CD4-positive, alpha-beta T cell (primary cell): Measurements from ENCODE around the gene TNS1. TPM values are rescaled to one million over a fixed set of nuclear protein-coding genes. Genes with fewer than 3 reads are reported as not detected.

Experiments used
- ATAC-seq: fragments of 200-7000 bp; cut with Tn5 transposase; one replicate; pipeline ENCODE4 v1.10.0; 2022; ENCODE audit warnings: mild to moderate bottlenecking; ENCODE audit not compliant: poor library complexity
- CTCF ChIA-PET: fragments of 350-600 bp; sonication (Branson Sonifier 250); formaldehyde crosslinking; loops from one replicate; lab custom pipeline; 2021; ENCODE audit warnings: antibody characterized with exemption, inconsistent platforms; lab: Charles Lee
- POLR2A ChIA-PET: fragments of 350-600 bp; sonication (Branson Sonifier 250); formaldehyde crosslinking; loops from one replicate; lab custom pipeline; 2021; ENCODE audit warnings: antibody characterized with exemption, inconsistent platforms; lab: Charles Lee
- DNase-seq, 14 experiments: peaks; one replicate each; pipeline ENCODE4 v3.0.0-alpha.2; 2013 to 2020; ENCODE audit warnings: mixed read lengths in 2 of 14
- H3K27ac ChIP-seq, 2 donors: one replicate each; pipeline versions ENCODE4 v1.5.1 to v1.7.0; 2013; ENCODE audit warnings: low read length in 2 of 2, low read depth in 1 of 2, mild to moderate bottlenecking in 1 of 2
- H3K27me3 ChIP-seq, 2 experiments: 1 replicate in 1 of 2; 2 replicates in 1 of 2; pipeline versions ENCODE4 v1.6.1 to v1.7.0; 2013; ENCODE audit warnings: low read length in 2 of 2, control low read depth in 1 of 2, mild to moderate bottlenecking in 1 of 2, moderate library complexity in 1 of 2; ENCODE audit not compliant: insufficient read depth in 2 of 2, control insufficient read depth in 1 of 2
- H3K36me3 ChIP-seq: one replicate; pipeline ENCODE4 v1.6.1; 2013; ENCODE audit warnings: low read length, control low read depth; ENCODE audit not compliant: insufficient read depth
- H3K4me1 ChIP-seq: one replicate; pipeline ENCODE4 v1.6.1; 2013; ENCODE audit warnings: low read length, control low read depth; ENCODE audit not compliant: insufficient read depth
- H3K4me3 ChIP-seq: one replicate; pipeline ENCODE4 v1.5.1; 2013; ENCODE audit warnings: mild to moderate bottlenecking, low read length, moderate library complexity
- H3K9me3 ChIP-seq, 2 experiments: 1 replicate in 1 of 2; 2 replicates in 1 of 2; pipeline versions ENCODE4 v1.6.1 to v1.7.0; 2013; ENCODE audit warnings: low read length in 2 of 2, mild to moderate bottlenecking in 2 of 2, control low read depth in 1 of 2, moderate library complexity in 1 of 2; ENCODE audit not compliant: control insufficient read depth in 1 of 2, insufficient read depth in 1 of 2
- H3K27ac Mint-ChIP-seq: one replicate; pipeline ENCODE4 v1.8.0; 2020; ENCODE audit warnings: mixed read lengths
- H3K27me3 Mint-ChIP-seq: one replicate; pipeline ENCODE4 v1.8.0; 2021; ENCODE audit warnings: mixed read lengths
- H3K36me3 Mint-ChIP-seq: one replicate; pipeline ENCODE4 v1.8.0; 2021; ENCODE audit warnings: low read depth, mixed read lengths
- H3K4me1 Mint-ChIP-seq: one replicate; pipeline ENCODE4 v1.8.0; 2021; ENCODE audit warnings: low read depth, mixed read lengths
- H3K4me3 Mint-ChIP-seq: one replicate; pipeline ENCODE4 v1.8.0; 2020; ENCODE audit warnings: mild to moderate bottlenecking, mixed read lengths
- H3K9me3 Mint-ChIP-seq: one replicate; pipeline ENCODE4 v1.8.0; 2020; ENCODE audit warnings: mixed read lengths
- CTCF ChIP-seq: fragments of 200-600 bp; IDR thresholded peaks from one replicate; pipeline ENCODE4 v1.8.0; 2022; ENCODE audit warnings: antibody characterized with exemption, mild to moderate bottlenecking
- intact Hi-C, 2 experiments: fragments of 100-400 bp; cut with DNase I in 1 of 2; cut with micrococcal nuclease in 1 of 2; formaldehyde crosslinking; loops; one replicate each; pipeline versions ENCODE4 v1.15.1 to v1.9.0; 2023 to 2025; cut with DNase I, micrococcal nuclease
- total RNA-seq, 174 experiments: library from RNA in 2 of 174; stranded (reverse) in 2 of 174; gene quantifications; one replicate each; pipeline ENCODE4 v1.2.3 and lab custom pipeline; 2021 to 2026

Gene TNS1
- total RNA-seq, 2 experiments from 2014 or later: 0.25 to 0.34 TPM

DNA sequence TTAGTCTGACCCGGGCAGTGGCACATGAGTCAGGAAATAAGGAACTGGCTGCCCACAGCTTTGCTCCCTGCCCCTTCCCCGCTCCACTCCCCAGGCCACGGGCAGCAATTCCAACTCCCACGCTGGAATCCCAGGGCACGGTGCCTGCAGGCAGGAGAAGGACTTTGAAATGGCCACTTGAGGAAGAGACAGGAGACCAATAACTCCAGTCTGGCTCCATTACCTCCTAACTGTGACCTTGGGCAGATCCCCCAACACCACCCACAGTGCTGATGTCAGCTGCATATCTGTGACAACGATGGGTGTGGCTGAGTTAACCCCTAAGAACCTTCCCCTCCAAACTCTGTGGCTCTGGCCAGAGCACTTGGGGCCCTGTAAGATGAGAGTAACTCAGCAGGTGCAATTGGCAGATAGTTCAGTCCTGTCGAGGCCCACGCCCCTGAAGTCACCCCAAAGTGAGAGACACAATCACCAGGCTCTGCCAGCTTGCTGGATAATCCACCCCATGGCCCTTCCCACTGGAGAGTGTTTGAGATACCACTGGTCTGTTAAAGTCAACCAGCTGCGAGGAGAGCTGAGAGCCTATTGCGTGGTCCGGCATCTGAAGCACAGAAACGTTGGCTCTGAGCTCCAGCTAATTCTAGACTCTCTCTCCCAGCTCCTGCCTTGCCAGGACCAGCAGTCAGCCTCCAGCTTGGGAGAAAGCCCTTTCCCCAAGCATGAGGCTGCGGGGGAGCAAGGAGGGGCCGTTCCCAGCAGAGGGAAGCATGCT is 175.2 kb downstream of the TNS1 start:
- DNase-seq (no peak), ATAC-seq (no peak)
- Histone ChIP-seq H3K4me1 (no peaks in the 10 kb centered on the region), H3K9me3 (peaks cover 0 to 6% of the 10 kb centered on the region in 2 experiments), H3K27ac (no peak overlapping the region), H3K27me3 (peaks cover 0 to 3% of the 10 kb centered on the region in 2 experiments), H3K36me3 (no peaks in the 10 kb centered on the region), H3K4me3 (no peak overlapping the region)
- H3K9me3 Mint-ChIP-seq: no peaks in the 10 kb centered on the region
- H3K36me3 Mint-ChIP-seq: no peaks in the 10 kb centered on the region
- intact Hi-C loops: no loop called here
- H3K4me1 Mint-ChIP-seq: no peaks in the 10 kb centered on the region
- no peaks in the 10 kb centered on the region for H3K27me3 Mint-ChIP-seq
- CTCF ChIA-PET: no interaction called here
- H3K4me3 Mint-ChIP-seq: no peak overlapping the region
- TF ChIP-seq CTCF: no peak
- H3K27ac Mint-ChIP-seq: no peak overlapping the region
- POLR2A ChIA-PET: no interaction called here

DNA sequence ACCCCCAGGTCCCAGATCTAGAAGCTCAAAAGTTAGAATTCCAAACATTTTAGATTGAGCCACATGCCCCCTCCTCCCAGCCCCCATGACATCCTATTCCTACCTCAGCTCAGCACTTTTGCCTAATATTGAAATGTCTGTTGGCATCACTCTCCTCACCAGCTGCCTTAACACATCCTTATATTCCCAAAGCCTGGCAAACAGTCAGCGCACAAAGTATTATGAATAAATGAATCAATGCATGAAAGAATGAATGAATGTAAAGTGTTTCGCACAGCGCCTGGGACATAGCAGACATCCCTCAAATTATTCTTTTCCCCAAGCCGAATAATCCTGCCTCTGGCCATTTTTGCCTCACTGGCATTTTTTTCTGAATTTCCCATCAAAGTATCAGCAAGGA is 175.8 kb downstream of the TNS1 start:
- Histone ChIP-seq H3K36me3 (no peaks in the 10 kb centered on the region), H3K9me3 (peaks cover 0 to 2% of the 10 kb centered on the region in 2 experiments), H3K4me1 (no peaks in the 10 kb centered on the region), H3K27ac (no peak overlapping the region), H3K4me3 (no peak overlapping the region), H3K27me3 (peaks cover 0 to 3% of the 10 kb centered on the region in 2 experiments)
- Mint-ChIP-seq H3K27me3 (no peaks in the 10 kb centered on the region), H3K9me3 (no peaks in the 10 kb centered on the region), H3K27ac (no peak overlapping the region), H3K4me3 (no peak overlapping the region), H3K36me3 (no peaks in the 10 kb centered on the region), H3K4me1 (no peaks in the 10 kb centered on the region)
- TF ChIP-seq CTCF: no peak
- intact Hi-C loops: no loop called here
- CTCF ChIA-PET: no interaction called here
- no peak for ATAC-seq
- DNase-seq: no peak
- POLR2A ChIA-PET: no interaction called here

- no peak for TF ChIP-seq CTCF
- H3K36me3 ChIP-seq: no peaks in the 10 kb centered on the region
- intact Hi-C loops: no loop called here
- no peak for DNase-seq
- Mint-ChIP-seq H3K4me1 (no peaks in the 10 kb centered on the region), H3K9me3 (no peaks in the 10 kb centered on the region), H3K27me3 (no peaks in the 10 kb centered on the region), H3K36me3 (no peaks in the 10 kb centered on the region), H3K27ac (no peak overlapping the region), H3K4me3 (no peak overlapping the region)
- no peak overlapping the region for H3K27ac ChIP-seq
- H3K27me3 ChIP-seq: peaks cover 0 to 3% of the 10 kb centered on the region in 2 experiments
- no peak overlapping the region for H3K4me3 ChIP-seq
- H3K4me1 ChIP-seq: no peaks in the 10 kb centered on the region
- ChIA-PET CTCF (no interaction called here), POLR2A (no interaction called here)
- no peak for ATAC-seq
- no peaks in the 10 kb centered on the region for H3K9me3 ChIP-seq
Measured at GRCh38 chr2:217826520-217826919, 176.3 kb downstream of the TNS1 start.
